Skeletal muscle cell (primary cell): ENCODE data around the gene FCER2.

Experiments
- DNase-seq: peaks from one replicate; pipeline ENCODE4 v3.0.0-alpha.2; 2010; ENCODE audit warnings: low read depth
- H3K4me3 ChIP-seq: 2 replicates; pipeline ENCODE4 v1.5.1; 2011; ENCODE audit warnings: low read depth, mild to moderate bottlenecking, control low read depth, low read length, moderate library complexity

FCER2 gene

DNA sequence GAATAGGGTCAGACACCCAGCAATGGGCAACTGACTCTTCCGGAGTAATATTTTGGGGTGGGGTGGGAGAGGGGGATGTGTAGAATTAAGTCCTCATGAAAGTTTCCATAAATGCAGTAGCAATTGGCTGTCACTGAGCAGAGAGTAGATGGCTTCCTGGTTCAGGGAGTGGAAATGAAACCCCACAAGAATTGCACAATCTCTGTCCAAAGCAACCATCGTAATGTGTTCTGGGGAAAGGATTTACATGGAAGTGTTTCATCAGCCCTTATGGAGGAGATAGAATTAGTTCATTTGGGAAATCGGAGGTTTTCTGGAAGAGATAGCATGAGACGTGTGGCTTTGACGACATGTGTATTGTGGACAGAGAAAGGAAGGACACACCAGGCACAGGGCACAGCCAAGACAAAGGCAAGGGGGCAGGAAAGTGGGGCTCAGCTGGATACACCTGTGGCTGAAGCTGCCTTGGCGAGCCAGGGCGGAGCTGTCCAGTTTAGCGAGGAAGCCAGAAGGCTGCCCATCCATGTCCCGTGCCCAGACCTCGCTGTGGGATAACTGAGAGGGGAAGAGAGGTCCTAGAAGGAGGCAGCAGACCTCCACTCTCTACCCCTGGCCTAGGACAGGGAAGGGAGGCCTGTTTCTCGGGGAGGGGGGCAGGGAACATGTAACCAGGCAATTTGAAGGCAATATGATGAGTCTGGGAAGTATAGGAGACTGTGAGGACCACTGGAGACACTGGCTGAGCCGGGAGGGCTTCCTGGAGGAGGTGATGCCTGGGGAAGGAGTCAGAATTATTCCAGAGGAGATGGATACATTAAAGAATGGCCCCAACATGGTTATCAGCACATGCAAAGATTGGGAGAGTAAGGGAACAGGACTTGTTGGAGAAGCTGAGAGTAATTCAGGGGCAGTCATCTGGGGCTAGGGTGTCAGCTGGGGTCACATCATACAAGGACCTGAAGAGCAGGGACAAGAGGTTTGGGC is 32.6 kb upstream of the FCER2 start:
- no peak for DNase-seq
- no peak overlapping the region for H3K4me3 ChIP-seq

DNA sequence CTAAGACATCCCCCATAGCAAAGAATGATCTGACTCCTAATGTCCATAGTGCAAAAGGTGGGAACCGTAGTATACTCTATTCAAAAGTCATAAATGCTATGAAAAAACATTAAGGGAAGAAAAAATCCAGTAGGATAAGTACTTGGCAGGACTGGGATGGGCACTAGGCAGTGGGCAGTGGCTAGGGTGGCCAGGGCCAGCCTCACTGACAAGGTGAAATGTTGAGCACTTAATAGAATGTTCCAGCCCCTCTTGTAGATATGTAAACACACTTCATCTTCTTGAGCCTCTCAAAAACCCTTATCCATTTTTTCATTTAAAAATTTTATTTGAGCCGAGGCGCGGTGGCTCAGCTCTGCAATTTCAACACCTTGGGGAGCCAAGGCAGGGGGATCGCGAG is 31.4 kb upstream of the FCER2 start:
- no peak overlapping the region for H3K4me3 ChIP-seq
- DNase-seq, result no peak

DNA sequence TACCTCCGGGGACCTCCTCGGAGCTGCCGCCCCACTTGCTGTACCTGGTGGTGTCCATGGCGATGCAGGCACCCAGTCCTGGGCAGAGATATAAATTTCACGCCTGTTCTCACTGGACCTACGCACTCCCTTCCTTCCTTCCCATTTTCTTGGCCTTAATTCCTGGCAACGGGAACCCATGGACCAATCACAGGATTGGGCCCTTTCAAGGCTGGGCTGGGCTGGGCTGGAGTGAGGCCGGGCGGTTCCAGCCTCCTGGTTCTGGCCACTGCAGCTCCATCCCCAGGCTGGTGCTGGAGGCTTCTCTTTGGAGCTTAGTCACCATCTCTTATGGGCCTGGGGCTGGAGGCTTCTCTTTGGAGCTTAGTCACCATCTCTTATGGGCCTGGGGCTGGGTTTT is 30.1 kb upstream of the FCER2 start, which contains the start of gene CLEC4G:
Gene CLEC4G, minus strand, starts transcription at position 66 of the 400 bp plus-strand sequence. Its CDS starts 8 bp downstream, at position 58.
- DNase-seq, result no peak
- no peak within 1 kb of the TSS for H3K4me3 ChIP-seq

DNA sequence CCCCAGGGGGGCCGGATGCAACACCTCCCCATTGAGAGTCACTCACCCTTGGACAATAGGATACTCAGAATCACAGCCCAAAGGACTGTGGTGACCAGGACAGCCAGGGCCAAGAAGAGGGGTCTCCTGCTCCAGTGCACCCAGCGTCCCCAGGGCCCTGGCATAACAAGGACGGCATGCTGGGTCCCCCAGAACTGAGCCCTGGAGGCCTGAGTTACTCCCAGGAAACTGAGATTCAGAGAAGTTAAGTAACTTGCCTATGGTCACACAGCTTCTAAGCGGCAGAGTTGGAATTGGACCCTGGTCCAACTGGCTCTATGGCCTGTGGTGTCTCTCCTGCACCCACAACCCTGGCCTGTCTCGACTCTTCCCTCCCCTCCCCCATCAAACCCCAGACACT is 29.7 kb upstream of the FCER2 start:
- no peak overlapping the region for H3K4me3 ChIP-seq
- no peak for DNase-seq

DNA sequence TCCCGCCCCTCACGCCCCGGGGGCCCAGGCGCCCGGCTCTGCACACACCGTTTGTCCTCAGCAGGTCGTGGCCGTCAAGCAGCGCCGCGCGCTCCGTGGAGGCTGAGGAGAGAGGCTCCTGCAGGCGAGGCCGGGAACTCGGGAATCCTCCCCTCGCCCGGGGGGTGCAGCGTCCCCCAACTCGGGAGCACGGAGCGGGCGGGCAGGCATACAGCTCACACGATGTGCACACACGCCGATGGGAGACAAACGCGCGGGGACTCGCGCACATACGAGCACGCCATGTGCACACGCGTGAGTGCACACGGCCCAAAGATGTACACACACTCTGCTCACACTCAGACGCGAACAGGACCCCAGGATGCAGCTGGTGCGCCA is 29.3 kb upstream of the FCER2 start:
- no peak overlapping the region for H3K4me3 ChIP-seq
- no peak for DNase-seq

DNA sequence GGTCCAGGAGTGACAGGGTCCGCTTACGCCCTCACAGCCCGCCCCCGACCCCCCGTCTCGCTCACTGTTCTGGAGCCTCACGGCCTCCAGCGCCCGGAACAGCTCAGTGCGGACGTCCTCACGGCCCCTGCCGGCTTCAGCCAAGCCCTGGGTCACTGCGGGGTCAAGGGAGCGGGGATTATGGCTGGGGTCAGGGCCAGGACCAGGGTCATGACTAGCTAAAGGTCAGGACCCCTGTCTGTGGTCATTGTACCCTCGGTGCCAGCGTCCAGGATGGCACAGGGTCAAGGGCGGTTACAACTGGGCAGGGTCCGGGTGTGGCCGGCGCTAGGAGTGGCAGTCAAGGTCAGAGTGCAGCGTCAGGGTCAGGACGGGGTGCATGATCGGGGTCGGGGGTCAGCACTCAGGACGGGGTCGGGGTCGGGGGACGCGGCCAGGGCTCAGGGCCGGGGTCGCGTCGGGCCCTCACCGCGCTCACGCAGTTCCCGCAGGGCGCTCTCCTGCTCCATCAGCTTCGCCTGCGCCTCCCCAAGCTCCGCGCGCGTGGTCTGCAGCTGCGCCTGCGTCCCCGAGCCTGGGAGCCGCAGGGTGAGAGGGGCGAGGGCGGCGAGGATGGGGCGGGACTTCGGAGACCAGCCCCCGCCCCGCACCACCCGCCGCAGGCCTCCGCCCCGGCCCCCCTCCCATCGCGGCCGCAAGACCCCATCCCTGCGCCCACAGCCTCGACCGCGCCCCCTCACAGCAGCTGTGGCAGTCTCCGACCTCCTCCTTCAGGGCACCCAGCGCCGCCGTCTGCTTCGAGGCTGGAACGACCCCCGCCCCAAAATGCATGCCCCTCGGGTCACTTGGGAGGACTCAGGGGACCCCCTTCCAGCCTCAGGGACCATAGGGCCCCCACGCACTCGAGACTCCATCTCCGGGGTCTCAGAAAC is 28.6 kb upstream of the FCER2 start:
- H3K4me3 ChIP-seq, result no peak overlapping the region
- DNase-seq, result no peak

DNA sequence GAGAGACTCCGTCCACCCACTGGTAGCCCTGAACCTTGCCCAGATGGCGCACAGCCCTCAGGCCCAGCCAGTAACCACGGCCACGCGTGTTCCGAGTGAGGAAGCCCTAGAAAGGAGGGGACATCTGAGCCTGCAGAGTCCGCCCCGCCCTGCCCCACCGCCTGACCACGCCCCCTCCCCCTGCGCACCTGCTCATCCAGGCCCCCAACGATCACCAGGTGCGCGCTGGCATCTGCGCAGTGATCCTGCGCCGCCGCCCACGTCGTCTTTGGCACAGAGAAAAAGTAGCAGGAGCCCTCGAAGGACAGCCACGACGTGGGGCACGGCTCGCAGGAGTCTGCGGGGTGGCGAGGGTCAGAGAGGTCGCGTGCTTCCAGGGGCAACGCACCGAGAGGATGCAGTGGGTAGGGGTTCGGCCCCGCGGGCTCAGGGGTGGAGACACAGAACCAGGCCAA is 27.9 kb upstream of the FCER2 start:
- H3K4me3 ChIP-seq, result no peak overlapping the region
- no peak for DNase-seq

DNA sequence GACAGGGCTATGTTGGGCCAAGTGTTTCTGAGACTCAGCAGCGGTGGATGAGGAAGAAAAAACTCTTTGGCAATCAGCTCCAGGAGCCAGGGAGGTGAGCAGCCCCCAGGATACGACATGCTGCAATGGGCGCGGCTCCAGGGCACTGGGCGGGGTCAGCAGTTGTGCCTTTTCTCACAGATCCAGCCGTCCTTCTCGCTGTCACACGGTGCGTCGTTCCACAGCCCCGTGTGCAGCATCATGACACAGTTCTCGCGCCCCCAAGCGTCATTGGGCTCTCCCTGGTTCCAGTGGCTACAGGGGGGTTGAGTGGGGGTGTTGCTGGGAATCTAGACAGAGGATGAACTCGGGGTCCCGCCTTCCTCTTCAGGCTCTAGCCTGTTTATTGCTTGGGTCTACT is 27.3 kb upstream of the FCER2 start:
- DNase-seq, result no peak
- no peak overlapping the region for H3K4me3 ChIP-seq

DNA sequence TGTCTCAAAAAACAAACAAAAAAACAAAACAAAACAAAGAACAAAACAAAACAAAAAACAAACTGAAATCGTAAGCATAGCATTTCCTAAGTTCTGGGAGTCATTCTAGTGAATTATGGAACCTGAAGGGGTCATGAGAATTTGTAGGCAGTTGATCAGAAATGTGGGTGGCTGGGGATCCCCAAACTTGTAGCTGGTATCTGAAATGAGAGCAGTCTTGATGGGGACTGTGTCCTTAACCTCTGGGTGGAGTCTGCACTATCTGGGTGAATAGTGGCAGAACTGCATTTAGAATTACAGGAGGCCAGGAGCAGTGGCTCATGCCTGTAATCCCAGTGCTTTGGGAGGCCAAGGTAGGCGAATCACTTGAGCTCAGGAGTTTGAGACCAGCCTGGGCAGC is 23.9 kb upstream of the FCER2 start:
- no peak for DNase-seq
- no peak overlapping the region for H3K4me3 ChIP-seq

DNA sequence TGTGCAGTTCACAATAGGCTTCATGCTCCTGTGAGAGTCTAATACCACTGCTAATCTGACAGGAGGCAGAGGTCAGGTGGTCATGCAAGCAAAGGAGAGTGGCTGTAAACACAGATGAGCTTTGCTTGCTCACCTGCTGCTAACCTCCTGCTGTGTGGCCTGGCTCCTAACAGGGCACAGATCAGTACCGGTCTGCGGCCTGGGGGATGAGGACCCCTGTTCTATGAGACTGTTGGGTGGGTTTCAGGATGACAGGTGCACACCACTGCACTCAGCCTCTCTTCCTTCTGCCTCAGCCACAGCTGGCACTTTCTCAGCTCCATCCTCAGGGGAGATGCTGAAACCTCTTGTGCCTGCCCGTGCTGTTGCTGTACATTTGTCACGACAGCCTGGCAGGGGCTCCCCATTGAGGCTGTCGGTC is 20.3 kb upstream of the FCER2 start:
- DNase-seq, result no peak
- no peak overlapping the region for H3K4me3 ChIP-seq

DNA sequence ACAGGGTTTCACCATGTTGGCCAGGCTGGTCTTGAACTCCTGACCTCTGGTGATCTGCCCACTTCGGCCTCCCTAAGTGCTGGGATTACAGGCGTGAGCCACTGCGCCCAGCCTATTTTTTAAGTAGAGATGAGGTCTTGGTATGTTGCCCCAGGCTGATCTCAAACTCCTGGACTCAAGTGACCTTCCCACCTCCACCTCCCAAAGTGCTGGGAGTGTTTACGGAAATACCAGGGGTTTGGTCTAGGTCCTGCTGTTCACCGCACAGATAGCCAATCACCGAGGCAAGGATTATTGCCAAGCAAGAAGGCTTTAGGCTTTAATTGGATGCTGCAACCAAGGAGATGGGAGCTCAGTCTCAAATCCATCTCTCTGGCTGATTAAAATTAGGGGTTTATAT is 18.4 kb upstream of the FCER2 start:
- no peak for DNase-seq
- H3K4me3 ChIP-seq, result no peak overlapping the region

DNA sequence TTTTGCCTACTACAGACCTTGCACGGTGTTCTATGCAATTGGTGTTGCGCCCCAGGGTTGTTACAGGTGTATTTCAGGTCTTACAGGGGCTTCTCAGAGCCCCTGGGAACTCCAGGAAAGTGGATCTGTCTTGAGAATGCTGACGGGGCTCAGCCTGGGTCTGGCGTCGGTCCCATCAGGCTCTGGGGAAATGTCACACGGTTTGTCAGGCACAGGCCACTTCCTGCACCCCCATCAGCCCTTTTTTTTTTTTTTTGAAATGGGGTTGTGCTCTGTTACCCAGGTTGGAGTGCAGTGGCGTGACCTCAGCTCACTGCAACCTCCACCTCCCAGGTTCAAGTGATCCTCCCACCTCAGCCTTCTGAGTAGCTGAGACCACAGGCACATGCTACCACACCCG is 16.7 kb upstream of the FCER2 start:
- no peak for DNase-seq
- no peak overlapping the region for H3K4me3 ChIP-seq

DNA sequence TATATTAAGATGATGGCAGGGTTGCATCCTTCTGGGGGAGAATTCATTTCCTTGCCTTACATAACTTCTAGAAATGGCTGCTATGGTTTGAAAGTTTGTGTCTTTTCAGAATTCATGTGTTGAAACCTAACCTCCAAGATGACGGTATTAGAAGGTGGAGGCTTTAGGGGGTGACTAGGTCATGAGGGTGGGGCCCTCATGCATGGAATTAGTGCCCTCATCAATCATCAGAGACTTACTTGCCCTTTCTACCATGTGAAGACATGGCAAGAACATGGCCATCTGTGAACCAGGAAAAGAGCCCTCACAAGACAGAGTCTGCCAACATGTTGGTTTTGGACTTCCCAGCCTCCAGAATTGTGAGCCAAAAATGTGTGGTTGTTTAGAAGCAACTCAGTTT is 14.8 kb upstream of the FCER2 start:
- no peak for DNase-seq
- no peak overlapping the region for H3K4me3 ChIP-seq

DNA sequence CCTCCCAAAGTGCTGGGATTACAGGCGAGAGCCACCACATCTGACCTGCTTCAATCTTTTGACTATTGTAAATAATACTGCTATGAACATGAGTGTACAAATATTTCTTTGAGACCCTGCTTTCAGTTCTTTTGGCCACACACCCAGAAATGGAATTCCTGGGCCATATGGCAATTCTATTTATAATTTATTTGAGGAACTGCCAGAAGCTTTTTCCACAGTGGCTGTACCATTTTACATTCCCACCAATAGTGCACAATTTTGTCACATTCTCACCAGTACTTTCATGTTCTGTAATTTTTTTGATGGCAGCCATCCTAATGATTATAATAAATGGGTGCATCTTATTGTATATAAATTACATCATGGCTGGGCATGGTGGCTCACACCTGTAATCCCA is 13.7 kb upstream of the FCER2 start:
- DNase-seq, result no peak

DNA sequence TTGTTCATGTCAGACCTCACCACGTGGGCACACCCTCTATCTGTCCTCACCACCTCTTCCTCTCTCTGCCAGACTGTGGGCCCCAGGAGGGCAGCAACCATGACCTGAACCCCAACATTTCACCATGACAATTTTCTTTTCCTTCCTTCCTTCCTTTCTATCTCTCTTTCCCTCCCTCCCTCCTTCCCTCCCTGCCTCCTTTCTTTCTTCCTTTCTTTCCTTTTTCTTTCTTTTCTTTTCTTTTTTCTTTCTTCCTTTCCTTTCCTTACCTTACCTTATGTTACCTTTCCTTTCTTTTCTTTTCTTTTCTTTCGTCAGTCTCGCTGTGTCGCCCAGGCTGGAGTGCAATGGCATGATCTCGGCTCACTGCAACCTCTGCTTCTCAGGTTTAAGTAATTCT is 8.7 kb upstream of the FCER2 start:
- no peak for DNase-seq
- no peak overlapping the region for H3K4me3 ChIP-seq

More for the DNA sequence above, 13.7 kb upstream of the FCER2 start:
- H3K4me3 ChIP-seq, result no peak overlapping the region

DNA sequence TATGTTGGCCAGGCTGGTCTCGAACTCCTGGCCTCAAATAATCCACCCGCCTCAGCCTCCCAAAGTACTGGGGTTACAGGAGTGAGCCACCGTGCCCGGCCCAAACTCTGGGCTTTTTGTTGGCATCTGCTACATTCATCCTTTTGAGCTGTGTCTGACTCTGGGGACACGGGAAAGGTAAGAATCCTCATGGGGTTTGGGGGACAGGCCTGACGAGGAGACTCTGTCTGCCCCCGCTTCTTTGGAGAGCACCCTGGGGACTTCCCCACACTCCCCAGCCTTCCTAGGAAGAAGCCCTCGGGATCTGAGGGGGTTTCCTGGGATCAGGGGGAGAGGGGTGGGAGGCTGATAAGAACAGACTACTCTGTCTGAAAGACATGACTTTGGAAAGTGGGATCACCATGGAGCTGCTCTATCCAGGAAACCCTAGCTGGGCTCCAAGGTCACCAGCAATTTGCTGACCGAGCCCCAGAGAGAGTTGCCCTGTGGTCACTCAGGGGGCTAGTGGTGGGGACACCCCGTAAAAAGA is 8.1 kb upstream of the FCER2 start:
- DNase-seq, result no peak
- no peak overlapping the region for H3K4me3 ChIP-seq

DNA sequence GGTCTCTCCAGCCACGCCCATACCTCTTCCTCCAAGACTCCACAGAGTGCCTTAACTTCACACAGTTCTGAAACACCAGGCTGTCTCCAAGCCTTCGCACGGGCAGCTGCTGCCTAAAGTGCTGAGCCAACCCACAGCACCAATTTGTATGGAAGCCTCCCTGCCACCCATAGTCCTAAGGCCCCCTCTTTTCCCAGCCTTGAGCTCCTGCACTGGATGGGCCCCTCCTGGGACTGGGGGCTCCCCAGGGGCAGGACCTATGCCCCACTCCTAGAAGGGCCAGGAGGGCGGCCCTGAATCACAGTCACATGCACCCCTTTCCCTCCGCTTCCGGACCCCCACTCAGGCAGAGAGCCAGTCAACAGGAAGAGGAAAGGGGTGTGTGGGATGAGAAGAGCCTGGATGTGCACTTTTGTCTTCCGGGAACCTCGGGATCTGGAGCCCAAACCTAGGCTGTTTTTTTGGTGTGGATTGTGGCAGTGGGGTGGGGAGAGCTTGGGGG is 5.1 kb upstream of the FCER2 start:
- H3K4me3 ChIP-seq, result no peak overlapping the region
- no peak for DNase-seq

DNA sequence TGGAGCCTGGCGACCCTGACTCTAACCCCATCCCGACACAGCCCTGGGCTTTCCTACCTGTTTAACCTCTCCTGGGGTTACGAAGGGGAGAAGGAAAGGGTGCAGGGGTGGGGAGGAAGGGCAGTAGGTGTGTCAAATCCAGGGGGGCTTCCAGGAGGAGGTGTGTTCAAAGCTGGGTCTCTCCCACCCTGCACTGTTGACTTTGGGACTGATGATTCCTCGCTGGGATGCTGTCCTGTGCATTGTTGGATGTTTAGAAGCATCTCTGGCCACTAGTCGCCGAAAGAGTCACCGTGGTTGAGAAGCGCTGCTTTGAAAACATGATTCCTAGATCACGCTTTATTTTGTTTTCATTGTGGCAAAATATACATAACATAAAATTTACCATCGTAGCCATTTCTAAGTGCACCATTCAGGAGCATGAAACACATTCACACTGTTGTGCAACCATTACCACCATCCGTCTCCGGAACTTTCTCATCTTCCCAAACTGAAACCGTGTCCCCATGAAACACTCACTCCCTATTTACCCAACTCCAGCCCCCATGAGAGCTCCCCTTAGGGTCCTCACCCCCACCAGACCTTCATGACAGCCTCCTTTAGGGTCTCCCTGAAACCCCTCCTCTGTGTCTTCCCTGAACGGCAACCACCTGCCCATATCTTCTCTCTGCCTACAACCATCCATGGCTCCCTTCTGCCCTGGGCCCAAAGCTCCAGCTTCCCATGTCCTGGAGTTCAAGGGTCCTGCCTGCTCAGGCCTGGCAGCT is 4.4 kb upstream of the FCER2 start:
- DNase-seq, result no peak
- no peak overlapping the region for H3K4me3 ChIP-seq
